ENCODE measurements around the gene PPFIBP1.
"Not testable (repeated sequence)": the region's sequence is repeated elsewhere in the genome, so short reads cannot be mapped to it uniquely, and the experiment has no call there.

The PPFIBP1 gene

GRCh38 chr12:27555925-27556778 is 32.1 kb downstream of the PPFIBP1 start:
- in situ Hi-C loops (cut with HindIII; ENCODE audit: low sequenced_read_pairs): no loop called here

DNA sequence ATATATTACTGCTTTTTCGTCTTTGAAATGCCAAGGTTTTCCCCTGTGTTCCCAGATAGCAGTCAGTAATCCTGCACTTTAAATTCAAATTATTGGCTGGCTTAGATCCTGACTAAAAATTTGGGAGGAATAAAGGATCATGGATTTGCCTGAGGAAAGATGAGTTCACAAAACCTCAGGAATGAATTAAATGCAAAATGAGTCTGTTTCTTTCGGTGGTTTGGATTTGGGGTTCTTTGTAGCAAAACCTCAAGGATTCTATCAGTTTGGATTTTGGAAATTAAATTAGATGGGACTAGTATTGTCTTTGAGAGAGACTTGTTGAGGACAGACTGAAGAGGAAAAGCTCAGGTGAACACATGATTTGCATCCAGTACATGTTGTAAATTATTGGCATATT is 36.1 kb downstream of the PPFIBP1 start:
- in situ Hi-C loops (cut with HindIII; ENCODE audit: low sequenced_read_pairs): no loop called here

- in situ Hi-C loops (cut with HindIII; ENCODE audit: low sequenced_read_pairs): no loop called here
Measured at GRCh38 chr12:27561535-27562350, 37.7 kb downstream of the PPFIBP1 start.

GRCh38 chr12:27564612-27565213 is 40.7 kb downstream of the PPFIBP1 start:
- in situ Hi-C loops (cut with HindIII; ENCODE audit: low sequenced_read_pairs): no loop called here

GRCh38 chr12:27566159-27566558 is 42.2 kb downstream of the PPFIBP1 start:
- in situ Hi-C loops (cut with HindIII; ENCODE audit: low sequenced_read_pairs): no loop called here

DNA sequence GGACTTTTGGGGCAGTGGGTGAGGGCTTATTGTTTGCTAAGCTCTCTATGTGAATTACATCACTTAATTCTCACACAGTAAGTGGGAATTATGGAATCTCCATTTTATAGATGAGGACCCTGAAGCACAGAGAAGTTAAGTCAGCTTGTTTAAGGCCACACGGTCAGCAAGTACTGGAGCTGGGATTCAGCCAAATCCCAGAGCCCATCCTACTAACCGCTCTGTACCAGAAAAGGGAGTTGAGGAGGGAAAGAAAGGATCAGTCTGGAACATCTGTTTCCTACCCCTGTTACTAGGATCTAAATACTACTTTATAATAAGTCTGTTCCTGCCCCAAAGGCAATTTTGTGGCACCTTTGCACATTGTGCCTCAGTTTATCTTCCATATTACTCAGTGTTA is 42.6 kb downstream of the PPFIBP1 start:
- in situ Hi-C loops (cut with HindIII; ENCODE audit: low sequenced_read_pairs): no loop called here

DNA sequence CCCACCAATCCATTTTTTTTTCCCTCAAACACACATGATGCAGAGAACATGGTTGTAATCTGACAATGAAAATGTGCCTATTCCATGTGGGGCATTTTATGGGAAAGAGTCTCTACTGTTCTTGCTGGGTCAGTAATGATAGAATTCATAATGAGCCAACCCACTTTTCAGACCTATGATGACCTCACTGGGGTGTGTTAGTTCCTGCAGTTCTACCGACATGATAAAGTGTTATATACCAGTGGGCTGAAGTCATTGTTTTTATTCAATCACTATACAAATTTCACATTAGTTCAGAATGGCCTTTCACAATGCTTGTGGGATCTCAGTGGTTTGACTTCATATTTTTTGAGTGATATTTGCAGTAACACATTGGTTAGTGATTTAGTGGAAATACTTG is 47.5 kb downstream of the PPFIBP1 start:
- in situ Hi-C loops (cut with HindIII; ENCODE audit: low sequenced_read_pairs): no loop called here

DNA sequence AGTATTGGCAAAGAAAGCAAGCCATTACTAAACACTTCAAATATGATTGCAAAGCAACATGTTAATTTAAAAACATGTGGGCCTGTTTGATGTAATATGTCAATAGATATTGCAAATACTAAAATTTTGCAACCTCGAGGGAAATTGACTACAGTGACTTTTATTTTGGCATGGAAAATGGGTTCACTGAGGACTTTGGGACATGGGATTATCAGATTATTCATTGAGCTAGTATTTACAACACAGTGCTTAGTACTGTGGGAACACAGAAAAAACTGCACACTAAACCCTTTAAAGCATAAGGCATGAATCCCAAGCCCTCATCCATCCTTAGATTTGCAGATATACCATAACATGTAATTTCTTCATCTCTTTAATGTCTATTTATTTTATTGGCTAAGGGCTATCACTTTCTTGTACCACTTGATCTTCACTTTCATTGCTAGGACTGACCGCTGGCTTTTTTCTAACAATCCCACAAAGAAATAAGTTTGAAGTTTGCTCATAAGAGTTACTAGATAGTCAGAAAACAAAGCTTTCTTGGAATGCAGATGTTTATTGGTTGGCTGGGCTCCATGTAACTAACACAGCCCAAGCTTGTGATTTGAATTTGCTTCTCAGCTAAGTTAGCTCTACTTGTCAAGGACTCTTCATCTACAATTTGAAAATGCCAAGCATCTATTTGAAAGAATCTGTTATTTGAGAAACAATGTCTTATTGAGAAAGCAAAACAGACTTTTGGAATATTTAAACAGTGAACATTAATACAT is 48.7 kb downstream of the PPFIBP1 start:
- in situ Hi-C loops (cut with HindIII; ENCODE audit: low sequenced_read_pairs): no loop called here

GRCh38 chr12:27573972-27574371 is 50.0 kb downstream of the PPFIBP1 start:
- in situ Hi-C loops (cut with HindIII; ENCODE audit: low sequenced_read_pairs): no loop called here

DNA sequence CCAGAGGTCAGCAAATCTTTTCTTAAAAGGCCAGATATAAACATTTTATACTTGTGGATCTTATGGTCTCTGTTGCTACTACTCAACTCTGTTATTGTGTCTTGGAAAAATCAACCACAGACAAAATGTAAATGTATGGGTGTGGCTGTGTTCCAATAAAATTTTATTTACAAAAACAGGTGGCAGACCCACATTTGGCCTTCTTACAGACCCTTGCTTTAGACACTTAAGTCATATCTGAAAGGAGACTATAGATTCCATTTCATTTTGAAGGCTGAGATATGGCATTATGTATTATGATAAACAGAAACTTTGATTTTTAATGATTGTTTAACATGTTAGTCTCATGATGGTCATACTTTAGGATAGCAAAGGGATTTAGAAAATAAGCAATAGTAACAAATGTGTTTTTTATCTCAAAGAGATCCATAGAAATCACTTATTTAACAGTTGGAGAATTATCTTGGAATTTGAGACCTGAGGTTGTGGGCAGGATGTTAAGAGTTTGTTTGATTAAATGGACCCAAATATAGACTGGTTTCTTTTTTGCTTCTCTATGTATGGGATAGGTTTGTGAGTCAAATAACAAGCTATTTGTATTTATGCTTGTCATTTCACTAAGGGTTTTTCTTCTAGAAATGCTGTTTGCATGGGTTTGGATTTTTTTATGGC is 51.2 kb downstream of the PPFIBP1 start:
- in situ Hi-C loops (cut with HindIII; ENCODE audit: low sequenced_read_pairs): no loop called here

GRCh38 chr12:27575762-27576118 is 51.7 kb downstream of the PPFIBP1 start:
- in situ Hi-C loops (cut with HindIII; ENCODE audit: low sequenced_read_pairs): no loop called here

DNA sequence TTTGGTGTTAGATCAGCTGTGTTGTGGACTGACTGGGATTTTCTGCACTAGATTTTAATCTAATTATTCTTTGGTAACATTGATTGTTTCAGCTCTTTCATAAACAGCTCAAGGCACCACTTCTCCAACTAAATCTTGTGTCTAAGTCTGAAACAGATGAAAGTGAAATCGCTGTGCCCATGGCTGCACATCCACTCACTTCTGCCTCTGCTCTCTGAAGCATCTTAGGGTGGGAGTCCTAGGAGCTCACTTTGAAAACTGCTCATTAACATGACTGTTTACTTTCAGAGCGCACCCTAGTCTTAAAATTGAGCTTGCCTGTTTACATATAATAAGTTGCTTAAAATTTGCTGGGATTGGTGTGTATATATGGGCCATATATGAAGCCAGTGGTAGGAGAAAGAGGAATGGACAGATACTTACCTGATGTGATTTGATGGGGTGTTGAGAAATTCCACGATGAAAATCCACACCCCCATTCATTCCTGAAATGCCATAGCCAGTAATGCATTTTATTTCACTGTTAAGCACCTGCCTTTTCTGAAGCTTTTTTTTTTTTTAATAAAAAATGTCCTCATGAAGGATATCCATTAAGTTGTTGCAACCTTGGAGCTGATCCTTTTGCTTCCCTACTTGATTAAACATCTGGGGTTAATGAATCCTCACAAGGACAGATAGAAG is 52.8 kb downstream of the PPFIBP1 start:
- in situ Hi-C loops (cut with HindIII; ENCODE audit: low sequenced_read_pairs): no loop called here

DNA sequence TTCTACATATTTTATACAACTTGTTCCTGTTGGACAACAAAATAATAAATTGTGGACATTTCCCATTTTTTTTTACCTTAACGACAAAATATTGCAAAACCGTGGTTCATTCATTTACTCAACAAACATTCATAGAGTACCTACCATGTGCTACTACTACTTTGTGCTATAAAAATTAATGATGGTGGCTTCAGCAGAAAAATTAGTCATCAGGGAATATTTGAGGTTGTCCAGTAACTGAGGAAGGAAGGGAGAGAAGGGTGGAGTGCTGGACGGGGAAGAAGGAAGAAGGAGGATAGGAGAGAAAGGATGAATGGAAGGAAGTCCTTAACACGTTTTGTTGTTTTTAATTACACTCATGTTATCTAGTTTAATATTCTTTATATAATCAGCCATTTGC is 53.7 kb downstream of the PPFIBP1 start:
- in situ Hi-C loops (cut with HindIII; ENCODE audit: low sequenced_read_pairs): no loop called here

- in situ Hi-C loops (cut with HindIII; ENCODE audit: low sequenced_read_pairs): no loop called here
Measured at GRCh38 chr12:27578689-27579372, 54.8 kb downstream of the PPFIBP1 start.

DNA sequence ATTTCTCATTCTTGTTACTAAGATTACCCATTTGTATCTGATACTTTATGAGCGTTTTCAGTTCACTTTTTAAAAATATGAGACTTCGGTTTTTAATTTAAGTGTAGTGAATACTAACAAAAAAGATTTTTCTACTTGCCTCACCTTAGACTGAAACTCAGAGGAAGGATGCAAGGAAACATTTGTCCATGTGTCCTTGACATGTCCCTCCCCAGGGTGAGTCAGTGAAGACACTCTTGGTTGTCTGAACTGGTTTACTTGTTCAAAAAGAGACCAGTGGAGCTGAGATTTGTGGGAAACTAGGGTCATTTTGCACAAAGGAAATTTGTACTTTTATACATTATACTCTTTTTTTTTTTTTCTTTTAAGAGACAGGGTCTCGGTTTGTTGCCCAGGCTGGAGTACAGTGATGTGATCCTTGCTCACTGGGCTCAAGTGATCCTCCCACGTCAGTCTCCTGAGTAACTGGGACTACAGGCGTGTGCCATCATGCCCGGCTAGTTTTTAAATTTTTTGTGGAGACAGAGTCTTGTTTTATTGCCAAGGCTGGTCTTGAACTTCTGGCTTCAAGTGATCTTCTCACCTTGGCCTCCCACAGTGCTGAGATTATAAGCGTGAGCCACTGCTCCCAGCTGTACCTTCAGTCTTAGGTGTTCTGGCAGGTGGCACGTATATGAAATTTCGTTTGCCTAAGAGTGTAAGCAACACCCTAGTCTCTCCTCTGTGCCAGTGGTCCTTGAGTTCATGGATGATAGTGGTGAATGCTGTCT is 56.7 kb downstream of the PPFIBP1 start:
- in situ Hi-C loops (cut with HindIII; ENCODE audit: low sequenced_read_pairs): no loop called here

- in situ Hi-C loops (cut with HindIII; ENCODE audit: low sequenced_read_pairs): not testable (repeated sequence)
Measured at GRCh38 chr12:27581331-27581671, 57.3 kb downstream of the PPFIBP1 start.

DNA sequence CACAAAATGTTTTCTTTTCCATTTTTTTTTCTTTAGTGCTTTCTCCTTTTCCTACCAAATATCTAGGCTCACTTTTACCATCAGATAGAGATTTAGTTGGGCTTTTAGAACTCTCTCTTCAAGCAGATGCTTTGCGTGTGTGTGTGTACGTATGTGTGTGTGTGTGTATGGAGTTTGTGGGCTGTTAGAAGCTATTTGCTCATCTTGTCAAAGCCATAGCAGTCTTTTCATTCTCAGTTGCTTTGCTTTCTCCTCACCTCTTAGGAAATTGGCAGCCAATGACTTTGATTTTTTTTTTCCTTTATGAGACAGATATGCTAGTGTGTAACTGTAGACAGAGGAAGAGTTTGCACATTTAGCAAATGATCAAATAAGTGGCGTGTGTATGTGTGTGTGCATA is 57.8 kb downstream of the PPFIBP1 start:
- in situ Hi-C loops (cut with HindIII; ENCODE audit: low sequenced_read_pairs): not testable (repeated sequence)

DNA sequence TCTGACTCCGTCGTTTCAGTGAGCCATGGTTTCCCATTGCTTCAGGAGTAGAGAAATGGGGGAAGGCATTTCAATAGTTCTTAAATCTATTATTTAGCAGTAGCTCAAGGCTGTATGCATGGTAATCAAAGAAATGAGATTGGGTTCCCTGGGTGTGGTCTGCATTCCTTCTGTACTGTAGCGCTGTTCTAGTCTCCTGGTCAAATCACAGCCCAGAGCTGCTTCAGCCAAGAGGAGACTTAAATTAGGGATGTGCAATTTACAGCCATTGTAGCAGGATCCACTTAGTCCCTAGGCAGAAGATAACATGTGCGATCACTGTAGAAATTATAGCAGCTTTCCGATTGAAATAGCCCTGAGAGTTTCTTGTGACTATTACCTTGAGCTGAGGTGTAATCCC is 58.4 kb downstream of the PPFIBP1 start:
- in situ Hi-C loops (cut with HindIII; ENCODE audit: low sequenced_read_pairs): not testable (repeated sequence)

All from endothelial cell of hepatic sinusoid (primary cell).